Hepatocyte (in vitro differentiated cells): ENCODE data around the gene ARHGAP6. TPM values are rescaled to one million over a fixed set of nuclear protein-coding genes. Genes with fewer than 3 reads are reported as not detected.

ENCODE experiments used
- DNase-seq: peaks from one replicate; pipeline ENCODE4 v3.0.0-alpha.2; 2016; ENCODE audit warnings: low spot score
- H2AFZ ChIP-seq: fragments of 200-600 bp; sonication (generic); 2 replicates; pipeline ENCODE4 v1.6.0; 2016; ENCODE audit warnings: antibody characterized with exemption, mild to moderate bottlenecking
- H3K27ac ChIP-seq: fragments of 200-600 bp; sonication (generic); 2 replicates; pipeline ENCODE4 v1.5.1; 2016; ENCODE audit warnings: mild to moderate bottlenecking
- H3K27me3 ChIP-seq: fragments of 200-600 bp; sonication (generic); 2 replicates; pipeline ENCODE4 v1.6.1; 2016
- H3K36me3 ChIP-seq: fragments of 200-600 bp; sonication (generic); replicated peaks from 2 replicates; pipeline ENCODE4 v1.5.1; 2016; ENCODE audit warnings: low read depth; ENCODE audit not compliant: insufficient read depth
- H3K4me1 ChIP-seq: fragments of 200-600 bp; sonication (generic); 2 replicates; pipeline ENCODE4 v1.5.1; 2016; ENCODE audit warnings: mild to moderate bottlenecking, moderate library complexity; ENCODE audit not compliant: insufficient read depth
- H3K4me2 ChIP-seq: fragments of 200-600 bp; sonication (generic); 2 replicates; pipeline ENCODE4 v1.6.0; 2016
- H3K4me3 ChIP-seq: fragments of 200-600 bp; sonication (generic); 2 replicates; pipeline ENCODE4 v1.5.1; 2016; ENCODE audit warnings: mild to moderate bottlenecking
- H3K79me2 ChIP-seq: fragments of 200-600 bp; sonication (generic); 2 replicates; pipeline ENCODE4 v1.6.0; 2017; ENCODE audit warnings: mild to moderate bottlenecking
- H3K9me2 ChIP-seq: fragments of 200-600 bp; sonication (generic); replicated peaks from 2 replicates; pipeline ENCODE4 v1.6.0; 2017; ENCODE audit warnings: mild to moderate bottlenecking; ENCODE audit not compliant: insufficient read depth
- H3K9me3 ChIP-seq: fragments of 200-600 bp; sonication (generic); 2 replicates; pipeline ENCODE4 v1.5.1; 2016; ENCODE audit warnings: low read depth, mild to moderate bottlenecking
- H4K20me1 ChIP-seq: fragments of 200-600 bp; sonication (generic); 2 replicates; pipeline ENCODE4 v1.6.0; 2016; ENCODE audit warnings: mild to moderate bottlenecking; ENCODE audit not compliant: insufficient read depth, poor library complexity, severe bottlenecking
- CTCF ChIP-seq: fragments of 200-600 bp; sonication (generic); IDR thresholded peaks from 2 replicates; pipeline ENCODE4 v1.5.1; 2016; ENCODE audit warnings: antibody characterized with exemption, mild to moderate bottlenecking; ENCODE audit not compliant: poor library complexity
- EZH2 ChIP-seq: fragments of 200-600 bp; sonication (generic); IDR thresholded peaks from 2 replicates; pipeline ENCODE4 v1.6.1; 2016; ENCODE audit warnings: antibody characterized with exemption, mild to moderate bottlenecking, borderline replicate concordance
- EZH2phosphoT487 ChIP-seq: fragments of 200-600 bp; sonication (generic); IDR thresholded peaks from one replicate; pipeline ENCODE4 v1.6.1; 2018; ENCODE audit warnings: antibody characterized with exemption, mild to moderate bottlenecking, low read depth, moderate library complexity; ENCODE audit not compliant: unreplicated experiment, severe bottlenecking
- WGBS: methylation state at CpG from one replicate; pipeline ENCODE4 v1.1.6; 2016; ENCODE audit warnings: low lambda C conversion rate; ENCODE audit errors: missing lambda C conversion rate; 5-methylcytosine and 5-hydroxymethylcytosine counted together
- polyA plus RNA-seq: library from polyadenylated mRNA; unstranded; fragments of >200 nt; fragmentation: Nextera tagmentation; extraction: Ambion mirVana; gene quantifications from 2 replicates; pipeline ENCODE4 v1.2.1, GENCODE V29; 2016
- total RNA-seq: library from RNA; depleted of rRNA; stranded (reverse); fragments of >200 nt; gene quantifications from 2 replicates; pipeline ENCODE4 v1.2.3, GENCODE V29; 2014

Gene ARHGAP6
- total and polyA plus RNA-seq, 2 experiments from 2014 or later, result 4.9 to 6.9 TPM

GRCh38 chrX:11562570-11562969, 103.2 kb downstream of the ARHGAP6 start:
- H2AFZ ChIP-seq, result no peak overlapping the region
- H3K27me3 ChIP-seq, result no peaks in the 10 kb centered on the region
- H4K20me1 ChIP-seq, result no peaks in the 10 kb centered on the region
- H3K4me2 ChIP-seq, result no peak overlapping the region
- DNase-seq, result no peak
- H3K9me2 ChIP-seq, result no peaks in the 10 kb centered on the region
- H3K9me3 ChIP-seq, result no peaks in the 10 kb centered on the region
- no peak overlapping the region for H3K27ac ChIP-seq
- H3K36me3 ChIP-seq, result no peaks in the 10 kb centered on the region
- 70% methylated on average over 2 of the region's 2 CpGs for WGBS
- TF ChIP-seq EZH2phosphoT487, result no peak
- TF ChIP-seq EZH2, result no peak
- no peak for TF ChIP-seq CTCF
- H3K79me2 ChIP-seq, result no peaks in the 10 kb centered on the region
- H3K4me3 ChIP-seq, result no peak overlapping the region
- no peaks in the 10 kb centered on the region for H3K4me1 ChIP-seq

GRCh38 chrX:11558972-11559371, 106.7 kb downstream of the ARHGAP6 start:
- Histone ChIP-seq H3K27me3 (no peaks in the 10 kb centered on the region), H3K79me2 (no peaks in the 10 kb centered on the region), H3K36me3 (no peaks in the 10 kb centered on the region), H3K9me2 (no peaks in the 10 kb centered on the region), H3K9me3 (no peaks in the 10 kb centered on the region), H3K4me3 (no peak overlapping the region), H3K27ac (no peak overlapping the region), H2AFZ (no peak overlapping the region), H4K20me1 (no peaks in the 10 kb centered on the region), H3K4me1 (no peaks in the 10 kb centered on the region), H3K4me2 (no peak overlapping the region)
- TF ChIP-seq CTCF, result no peak
- TF ChIP-seq EZH2phosphoT487, result no peak
- no peak for TF ChIP-seq EZH2
- peak; percentile 7 for DNase-seq
- WGBS, result 96% methylated on average over 4 of the region's 4 CpGs

- TF ChIP-seq CTCF (no peak), EZH2 (no peak), EZH2phosphoT487 (no peak)
- Histone ChIP-seq H3K79me2 (no peaks in the 10 kb centered on the region), H3K9me3 (no peaks in the 10 kb centered on the region), H3K4me1 (no peaks in the 10 kb centered on the region), H3K36me3 (no peaks in the 10 kb centered on the region), H3K4me2 (no peak overlapping the region), H4K20me1 (no peaks in the 10 kb centered on the region), H3K9me2 (no peaks in the 10 kb centered on the region), H2AFZ (no peak overlapping the region), H3K4me3 (no peak overlapping the region), H3K27ac (no peak overlapping the region), H3K27me3 (no peaks in the 10 kb centered on the region)
- no peak for DNase-seq
- 21% methylated on average over 2 of the region's 2 CpGs for WGBS
These were observed 108.6 kb downstream of the ARHGAP6 start for GRCh38 chrX:11557120-11557519.

GRCh38 chrX:11555759-11556158, 110.0 kb downstream of the ARHGAP6 start:
- Histone ChIP-seq H3K4me2 (no peak overlapping the region), H3K27ac (no peak overlapping the region), H3K9me3 (no peaks in the 10 kb centered on the region), H3K79me2 (no peaks in the 10 kb centered on the region), H3K4me3 (no peak overlapping the region), H3K9me2 (no peaks in the 10 kb centered on the region), H4K20me1 (no peaks in the 10 kb centered on the region), H3K36me3 (no peaks in the 10 kb centered on the region), H2AFZ (no peak overlapping the region), H3K27me3 (no peaks in the 10 kb centered on the region), H3K4me1 (no peaks in the 10 kb centered on the region)
- 72% methylated on average over 5 of the region's 5 CpGs for WGBS
- TF ChIP-seq EZH2phosphoT487, result no peak
- no peak for TF ChIP-seq CTCF
- TF ChIP-seq EZH2, result no peak
- DNase-seq, result no peak
